T1000 (cell line): Measurements from ENCODE around the gene CCL15.
"Not testable (repeated sequence)": the region's sequence is repeated elsewhere in the genome, so short reads cannot be mapped to it uniquely, and the experiment has no call there.

Experiments
- DNase-seq: peaks from one replicate; lab custom pipeline; 2025; ENCODE audit warnings: mixed read lengths; lab: John Stamatoyannopoulos, UW

The CCL15 gene

DNA sequence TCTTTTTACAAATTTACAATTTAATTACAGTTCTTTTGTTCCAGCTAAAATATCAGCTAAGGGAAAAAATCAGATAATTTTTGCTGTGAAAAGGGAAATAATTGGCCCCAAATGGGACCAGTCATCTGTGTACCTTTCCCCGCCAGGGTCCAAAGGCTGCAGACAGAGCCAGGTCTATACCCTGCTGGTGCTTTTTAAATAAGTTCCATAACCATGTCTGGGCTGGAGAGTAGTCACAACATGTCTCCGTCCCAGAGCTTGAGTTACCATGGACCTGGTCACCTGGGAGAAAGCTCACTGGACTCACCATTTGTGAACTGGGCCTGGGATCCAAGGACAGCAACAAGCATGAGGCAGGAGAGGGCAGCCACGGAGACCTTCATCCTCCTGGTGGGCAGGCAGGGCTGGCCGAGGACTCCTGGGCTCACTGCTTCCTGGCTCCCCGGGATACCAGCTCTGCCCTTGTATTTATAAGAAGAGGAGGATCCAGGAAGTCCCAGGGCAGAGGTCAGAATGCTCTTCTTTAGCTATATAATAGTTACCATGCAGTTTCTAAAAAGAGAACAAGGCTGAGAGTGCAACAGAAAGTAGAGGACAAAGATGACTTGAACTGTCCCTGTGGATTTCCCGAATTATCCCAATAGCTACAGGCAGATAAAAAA, at the start of gene CCL15:
TSS of gene CCL15 (minus strand) at position 444 of the 662 bp plus-strand sequence. CDS start at position 383, 61 bp downstream.
- no peak for DNase-seq

- DNase-seq: no peak
These were observed 48.3 kb upstream of the CCL15 start for GRCh38 chr17:36049643-36050042.

DNA sequence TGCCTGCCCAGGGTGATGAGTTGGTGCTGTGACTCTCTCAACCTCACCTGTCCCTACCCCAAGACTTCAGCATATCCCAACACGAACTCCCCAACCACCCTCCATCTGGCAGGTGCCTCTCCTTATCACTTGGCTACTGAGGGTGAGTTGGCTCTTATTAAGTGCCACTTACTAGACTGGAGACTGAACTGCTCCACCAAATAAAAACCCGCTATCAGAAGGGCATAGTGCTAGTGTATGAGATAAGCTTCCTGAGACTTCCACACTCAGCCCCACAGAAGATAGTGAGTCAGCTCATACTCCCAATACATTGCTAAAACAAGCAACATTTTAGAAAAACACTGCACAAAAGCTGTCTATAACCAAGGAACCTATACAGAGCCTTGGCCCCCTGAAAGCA, 46.7 kb upstream of the CCL15 start:
- no peak for DNase-seq

GRCh38 chr17:36036235-36036634, 34.9 kb upstream of the CCL15 start:
- no peak for DNase-seq

DNA sequence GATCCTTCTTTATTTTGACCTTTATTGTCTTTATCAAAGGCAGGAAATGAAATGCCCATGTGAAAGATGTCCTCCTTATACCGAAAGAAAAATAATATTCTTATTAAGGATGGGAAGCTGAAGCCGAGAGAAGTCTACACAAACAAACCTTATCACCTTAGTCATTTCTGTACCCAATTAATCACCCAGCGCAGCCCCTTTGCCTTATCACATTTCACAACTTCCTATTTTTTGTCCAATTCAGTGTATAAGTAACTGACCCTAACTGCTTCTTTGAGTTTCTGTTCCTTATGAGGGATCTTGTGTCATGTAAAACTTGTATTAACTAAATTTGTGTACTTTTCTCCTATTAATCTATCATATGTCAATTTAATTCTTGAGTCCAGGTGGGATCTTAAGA, 32.8 kb upstream of the CCL15 start:
- DNase-seq: no peak

- DNase-seq: no peak
These were observed 29.6 kb upstream of the CCL15 start for GRCh38 chr17:36030956-36031355.

DNA sequence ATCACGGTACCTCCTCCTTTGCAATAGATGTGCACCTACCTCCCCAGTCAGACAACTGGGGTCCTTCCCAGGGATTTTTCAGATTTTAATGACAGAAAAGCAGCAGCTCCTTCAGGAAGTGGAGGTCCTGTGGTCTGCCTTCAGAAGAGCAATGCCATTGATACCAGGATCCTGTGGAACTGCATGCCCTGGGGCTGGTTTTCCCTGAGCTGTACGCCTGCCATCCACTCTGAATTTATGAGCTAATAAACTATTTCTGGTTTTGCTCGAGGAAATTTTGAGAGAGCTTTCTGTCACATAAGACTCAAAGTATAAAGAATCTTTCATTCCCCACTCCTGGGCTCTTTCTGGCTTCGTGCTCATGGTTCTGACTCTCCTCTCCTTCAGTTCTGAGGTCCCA, 26.4 kb upstream of the CCL15 start:
- no peak for DNase-seq

GRCh38 chr17:36024106-36024869, 22.9 kb upstream of the CCL15 start:
- DNase-seq: no peak

- DNase-seq: no peak
These were observed 18.1 kb upstream of the CCL15 start for GRCh38 chr17:36019423-36019822.

DNA sequence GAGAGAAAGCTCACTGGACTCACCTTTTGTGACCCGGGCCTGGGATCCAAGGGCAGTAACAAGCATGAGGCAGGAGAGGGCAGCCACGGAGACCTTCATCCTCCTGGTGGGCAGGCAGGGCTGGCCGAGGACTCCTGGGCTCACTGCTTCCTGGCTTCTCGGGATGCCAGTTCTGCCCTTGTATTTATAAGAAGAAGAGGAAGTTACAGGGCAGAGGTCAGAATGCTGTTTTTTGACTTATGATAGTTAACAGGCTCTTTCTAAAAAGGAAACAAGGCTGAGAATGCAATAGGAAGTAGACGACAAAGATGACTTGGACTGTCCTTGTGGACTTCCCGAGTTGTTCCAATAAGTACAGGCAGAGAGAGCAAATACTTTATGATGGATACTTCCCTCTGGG, 16.4 kb upstream of the CCL15 start, which contains the start of gene CCL23:
TSS of gene CCL23 (minus strand) at position 174 of the 400 bp plus-strand sequence. CDS start at position 99, 75 bp downstream.
- no peak for DNase-seq

DNA sequence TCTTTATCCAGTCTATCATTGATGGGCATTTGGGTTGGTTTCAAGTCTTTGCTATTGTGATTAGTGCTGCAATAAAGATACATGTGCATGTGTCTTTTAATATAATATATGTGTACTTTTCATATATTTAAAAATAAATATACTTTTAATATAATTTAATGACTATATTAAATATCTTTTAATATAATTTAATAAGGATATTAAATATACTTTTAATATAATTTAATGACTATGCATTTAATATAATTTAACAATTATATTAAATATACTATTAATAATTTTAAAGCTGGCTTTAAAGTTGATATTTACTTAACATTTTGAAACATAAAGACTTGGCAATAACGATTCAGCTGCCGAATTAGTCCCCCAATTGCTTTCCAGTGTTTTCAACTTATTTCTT, 15.2 kb upstream of the CCL15 start:
- DNase-seq: no peak

GRCh38 chr17:36015895-36016294, 14.5 kb upstream of the CCL15 start:
- not testable (repeated sequence) for DNase-seq

DNA sequence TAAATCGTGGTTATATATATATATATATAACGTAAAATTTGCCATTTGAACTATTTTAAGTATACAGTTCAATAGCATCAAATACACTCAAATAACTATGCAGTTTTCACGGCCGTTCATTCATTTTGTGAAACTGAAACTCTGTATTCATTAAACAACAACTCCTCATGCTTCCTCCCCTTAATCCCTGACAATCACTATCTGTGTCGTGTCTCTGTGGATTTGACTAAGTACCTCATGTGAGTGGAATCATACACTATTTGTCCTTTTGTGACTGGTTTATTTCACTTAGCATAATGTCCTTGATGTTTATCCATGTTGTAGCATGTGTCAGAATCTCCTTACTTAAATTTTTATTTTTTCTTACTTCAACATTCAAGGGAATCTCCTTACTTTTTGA, 13.6 kb upstream of the CCL15 start:
- DNase-seq: no peak

- DNase-seq: no peak
These were observed 9.8 kb upstream of the CCL15 start for GRCh38 chr17:36011201-36011600.

- no peak for DNase-seq
These were observed 7.8 kb upstream of the CCL15 start for GRCh38 chr17:36008998-36009665.

- no peak for DNase-seq
These were observed 3.3 kb upstream of the CCL15 start for GRCh38 chr17:36004594-36005108.

GRCh38 chr17:36002631-36003030, 1.3 kb upstream of the CCL15 start:
- DNase-seq: no peak

DNA sequence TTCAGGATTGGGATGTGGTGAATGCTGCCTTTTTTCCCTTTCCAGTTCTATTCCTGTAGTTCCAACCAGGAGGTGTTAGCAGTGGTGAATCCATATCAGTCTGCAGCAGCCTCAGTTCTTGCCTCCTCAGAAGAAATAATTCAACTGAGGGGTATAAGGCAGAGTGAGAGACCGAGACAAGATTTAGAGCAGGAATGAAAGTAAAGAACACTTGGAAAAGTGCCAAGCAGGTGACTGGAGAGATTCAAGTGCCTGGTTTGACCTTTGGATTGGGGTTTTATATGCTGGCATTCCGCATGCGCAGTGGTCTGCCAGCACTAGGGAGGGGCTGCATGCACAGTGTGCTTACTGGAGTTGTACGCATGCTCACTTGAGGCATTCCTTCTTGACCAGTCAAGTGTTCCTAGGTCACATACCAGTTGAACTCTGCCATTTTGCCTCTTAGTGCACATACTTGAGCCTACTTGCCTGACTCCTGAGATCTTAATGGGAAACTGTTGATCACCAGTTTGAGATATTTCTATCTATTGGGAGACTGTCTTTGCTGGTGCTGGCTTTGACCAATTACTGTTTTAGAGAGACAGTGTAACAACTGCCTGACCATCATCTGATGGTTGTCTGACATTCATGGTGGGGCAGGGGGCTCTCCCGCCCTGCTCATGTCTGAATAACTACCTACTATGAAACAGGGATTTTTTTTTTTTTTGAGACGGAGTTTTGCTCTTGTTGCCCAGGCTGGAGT, 680 bp upstream of the CCL15 start:
- no peak for DNase-seq

DNA sequence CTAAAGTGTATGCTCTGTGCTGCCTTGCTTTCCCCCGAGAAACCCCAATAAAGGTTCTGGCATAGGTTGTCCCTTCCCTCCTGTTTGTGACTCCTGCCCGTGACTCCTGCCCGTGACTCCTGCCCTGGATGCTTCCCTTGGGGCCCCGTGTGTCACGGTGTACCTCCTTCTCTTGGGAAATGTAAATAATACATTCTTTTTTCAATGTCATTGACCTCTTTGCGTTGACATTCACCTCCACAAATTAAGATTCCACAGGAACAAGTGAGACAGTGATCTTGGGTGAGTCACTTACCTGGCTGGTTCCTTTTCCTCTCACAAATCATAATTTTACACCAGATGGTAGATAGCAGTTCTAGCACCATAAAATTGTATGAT, 632 bp downstream of the CCL15 start:
- no peak for DNase-seq

DNA sequence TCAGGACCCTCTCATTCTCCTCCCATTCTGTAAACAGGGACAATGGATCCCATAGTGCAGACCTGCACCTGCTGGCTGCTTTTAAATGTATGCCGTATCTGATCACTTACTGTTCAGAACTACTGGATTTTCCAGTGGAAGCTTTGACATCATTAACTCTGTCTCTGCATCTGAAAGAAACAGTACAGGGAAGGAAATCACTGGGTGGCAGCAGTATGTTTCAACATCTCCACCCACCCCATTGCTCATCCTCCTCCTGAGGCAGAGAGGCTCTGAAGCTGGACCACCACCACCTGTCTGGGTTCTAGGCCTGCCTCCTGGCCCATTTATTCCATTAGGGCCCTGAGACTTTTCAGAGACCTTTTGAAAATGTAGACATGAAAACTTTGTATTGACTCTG, 2.6 kb downstream of the CCL15 start:
- no peak for DNase-seq

DNA sequence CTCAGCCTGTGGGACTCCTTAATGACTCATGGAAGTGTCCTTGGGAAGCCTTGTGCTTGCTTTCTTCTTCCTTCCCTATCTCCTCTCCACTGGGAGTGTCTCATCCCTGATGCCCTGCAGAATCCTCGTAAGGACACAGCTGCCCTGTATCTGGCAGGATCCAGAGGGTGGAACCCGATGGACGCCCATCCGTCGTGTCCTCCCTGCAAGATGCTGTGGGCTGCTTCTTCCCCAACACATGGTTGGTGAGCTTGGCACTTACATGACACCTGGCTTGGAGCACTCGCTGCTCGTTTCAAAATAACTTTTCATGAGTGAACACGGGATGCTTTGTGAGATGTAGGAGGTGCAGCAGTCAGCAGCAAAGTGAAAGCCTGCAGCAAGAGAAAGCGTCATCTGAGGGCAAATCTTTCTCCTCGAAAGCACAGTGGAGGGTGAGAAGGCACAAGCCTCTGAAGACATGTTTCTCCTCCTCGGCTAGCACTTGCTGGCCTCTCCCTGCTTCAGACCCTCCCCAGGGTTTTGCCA, 3.3 kb downstream of the CCL15 start:
- DNase-seq: no peak

GRCh38 chr17:35995346-35995745, 6.0 kb downstream of the CCL15 start:
- DNase-seq: not testable (repeated sequence)
